ENCODE data around the gene SLC12A1. TPM values are rescaled to one million over a fixed set of nuclear protein-coding genes. Genes with fewer than 3 reads are reported as not detected.
A peak's percentile ranks its signal among the peaks of the same experiment; 100 is the strongest.

Gene SLC12A1
- total RNA-seq, 1 donor from 2014 or later, result not detected

DNA sequence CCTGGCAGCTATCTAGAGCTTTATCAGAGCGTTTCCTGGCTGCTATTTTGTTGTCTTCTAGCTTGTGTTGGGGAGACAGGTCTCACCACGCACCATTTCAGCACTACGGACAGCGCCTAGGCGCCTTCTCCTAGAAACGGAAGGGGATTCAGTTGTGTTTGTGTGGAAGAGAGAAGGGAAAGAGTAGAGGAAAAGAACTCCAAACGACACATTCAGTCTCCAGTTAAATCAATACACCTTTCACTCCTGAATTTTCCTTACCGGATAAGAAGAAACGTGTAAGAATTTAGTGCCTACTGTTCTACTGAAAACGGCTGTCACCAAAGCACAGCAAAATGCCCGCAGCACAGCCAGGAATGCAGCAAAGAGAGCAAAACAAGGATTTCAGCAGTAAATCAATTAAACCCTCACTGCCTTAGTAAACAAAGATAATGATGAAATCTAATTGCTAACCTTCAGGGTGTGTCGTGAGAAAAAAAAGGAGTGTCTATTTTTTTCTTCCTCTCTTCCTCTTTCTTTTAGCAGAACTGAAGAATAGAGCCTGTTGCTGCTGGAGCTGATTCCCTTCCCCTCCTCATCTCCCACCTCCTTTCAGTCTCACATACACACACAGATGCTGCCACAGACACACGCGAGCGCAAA is 15.0 kb upstream of the SLC12A1 start:
- Histone ChIP-seq H3K4me3 (ENCODE audit: low read depth, low read length) (no peak overlapping the region), H3K27me3 (ENCODE audit: control insufficient read depth, insufficient read depth, low read length) (peaks cover 6% of the 10 kb centered on the region), H3K36me3 (ENCODE audit: control insufficient read depth, insufficient read depth, low read length) (no peaks in the 10 kb centered on the region)
- TF ChIP-seq, protein P1, sequence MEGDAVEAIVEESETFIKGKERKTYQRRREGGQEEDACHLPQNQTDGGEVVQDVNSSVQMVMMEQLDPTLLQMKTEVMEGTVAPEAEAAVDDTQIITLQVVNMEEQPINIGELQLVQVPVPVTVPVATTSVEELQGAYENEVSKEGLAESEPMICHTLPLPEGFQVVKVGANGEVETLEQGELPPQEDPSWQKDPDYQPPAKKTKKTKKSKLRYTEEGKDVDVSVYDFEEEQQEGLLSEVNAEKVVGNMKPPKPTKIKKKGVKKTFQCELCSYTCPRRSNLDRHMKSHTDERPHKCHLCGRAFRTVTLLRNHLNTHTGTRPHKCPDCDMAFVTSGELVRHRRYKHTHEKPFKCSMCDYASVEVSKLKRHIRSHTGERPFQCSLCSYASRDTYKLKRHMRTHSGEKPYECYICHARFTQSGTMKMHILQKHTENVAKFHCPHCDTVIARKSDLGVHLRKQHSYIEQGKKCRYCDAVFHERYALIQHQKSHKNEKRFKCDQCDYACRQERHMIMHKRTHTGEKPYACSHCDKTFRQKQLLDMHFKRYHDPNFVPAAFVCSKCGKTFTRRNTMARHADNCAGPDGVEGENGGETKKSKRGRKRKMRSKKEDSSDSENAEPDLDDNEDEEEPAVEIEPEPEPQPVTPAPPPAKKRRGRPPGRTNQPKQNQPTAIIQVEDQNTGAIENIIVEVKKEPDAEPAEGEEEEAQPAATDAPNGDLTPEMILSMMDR (IDR thresholded peaks at IDR 0.05; ENCODE audit: insufficient read depth, low read length, severe bottlenecking), result no peak
- DNase-seq (ENCODE audit: low read depth) (peak; percentile 54), FAIRE-seq (no peak)

- no peak for FAIRE-seq
- no peak within 1 kb of the TSS for H3K4me3 ChIP-seq (ENCODE audit: low read depth, low read length)
- peak; percentile 8 for DNase-seq (ENCODE audit: low read depth)
- H3K36me3 ChIP-seq (ENCODE audit: control insufficient read depth, insufficient read depth, low read length), result no peaks in the 10 kb centered on the region
- peaks cover 6% of the 10 kb centered on the region for H3K27me3 ChIP-seq (ENCODE audit: control insufficient read depth, insufficient read depth, low read length)
- TF ChIP-seq, protein P1 (IDR thresholded peaks at IDR 0.05; ENCODE audit: insufficient read depth, low read length, severe bottlenecking), result no peak
Measured at GRCh38 chr15:48191574-48192225, 14.4 kb upstream of the SLC12A1 start, which contains the start of gene CTXN2. CTXN2 (plus strand) TSS chr15:48191665; CDS start chr15:48201301, 9,636 bp downstream.

DNA sequence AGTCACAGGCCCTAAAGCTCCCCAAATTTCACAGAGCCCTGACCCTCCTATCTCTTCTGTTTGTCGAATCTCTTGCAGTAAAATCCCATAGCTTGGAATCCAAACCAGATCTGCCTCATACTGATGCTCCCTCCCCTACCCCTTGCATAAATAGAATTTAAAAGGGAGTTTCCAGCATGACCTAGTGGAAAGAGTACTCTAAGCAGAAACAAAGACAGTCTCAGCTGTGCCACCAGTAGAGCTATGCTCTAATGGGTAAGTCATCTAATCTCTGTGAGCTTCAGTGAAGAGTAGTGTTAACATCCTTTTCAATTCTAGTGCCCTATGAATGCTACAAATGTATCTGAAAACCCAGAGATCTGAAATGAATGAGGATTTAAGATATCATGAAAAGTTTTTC is 4.0 kb upstream of the SLC12A1 start:
- no peaks in the 10 kb centered on the region for H3K36me3 ChIP-seq (ENCODE audit: control insufficient read depth, insufficient read depth, low read length)
- H3K27me3 ChIP-seq (ENCODE audit: control insufficient read depth, insufficient read depth, low read length), result no peaks in the 10 kb centered on the region
- FAIRE-seq (no peak), DNase-seq (ENCODE audit: low read depth) (no peak)
- H3K4me3 ChIP-seq (ENCODE audit: low read depth, low read length), result no peak overlapping the region
- TF ChIP-seq, protein P1 (IDR thresholded peaks at IDR 0.05; ENCODE audit: insufficient read depth, low read length, severe bottlenecking), result no peak

DNA sequence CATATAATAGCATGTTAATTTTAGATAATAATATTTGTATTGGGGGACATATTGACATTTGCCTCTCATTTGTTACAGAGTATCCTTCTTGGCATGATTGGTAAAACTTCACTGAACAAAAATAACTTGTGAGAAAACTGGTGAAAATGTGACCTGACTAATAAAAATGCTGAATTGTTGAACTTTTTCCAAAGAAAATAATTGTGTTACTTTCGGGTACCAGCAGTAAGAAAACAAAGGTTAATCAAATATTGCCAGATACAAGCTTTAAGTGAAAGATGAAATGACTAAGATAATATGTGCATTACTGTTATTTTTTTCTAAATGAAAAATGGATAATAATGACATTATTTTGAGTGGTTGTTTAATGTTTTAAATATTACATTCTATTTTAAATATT is 15.2 kb downstream of the SLC12A1 start:
- no peaks in the 10 kb centered on the region for H3K36me3 ChIP-seq (ENCODE audit: control insufficient read depth, insufficient read depth, low read length)
- no peaks in the 10 kb centered on the region for H3K27me3 ChIP-seq (ENCODE audit: control insufficient read depth, insufficient read depth, low read length)
- TF ChIP-seq, protein P1 (IDR thresholded peaks at IDR 0.05; ENCODE audit: insufficient read depth, low read length, severe bottlenecking), result no peak
- no peak for FAIRE-seq
- no peak overlapping the region for H3K4me3 ChIP-seq (ENCODE audit: low read depth, low read length)
- no peak for DNase-seq (ENCODE audit: low read depth)

GRCh38 chr15:48221885-48222284 is 15.8 kb downstream of the SLC12A1 start:
- TF ChIP-seq, protein P1 (IDR thresholded peaks at IDR 0.05; ENCODE audit: insufficient read depth, low read length, severe bottlenecking), result no peak
- Histone ChIP-seq H3K36me3 (ENCODE audit: control insufficient read depth, insufficient read depth, low read length) (no peaks in the 10 kb centered on the region), H3K27me3 (ENCODE audit: control insufficient read depth, insufficient read depth, low read length) (peaks cover 2% of the 10 kb centered on the region), H3K4me3 (ENCODE audit: low read depth, low read length) (no peak overlapping the region)
- DNase-seq (ENCODE audit: low read depth) (no peak), FAIRE-seq (no peak)

Measured in bronchial epithelial cell (primary cell).